ENCODE results near the gene SETBP1. TPM values are rescaled to one million over a fixed set of nuclear protein-coding genes. Genes with fewer than 3 reads are reported as not detected.

SETBP1 gene
- total and polyA plus RNA-seq, 9 of the 15 experiments (the other 6 are each of a cell fraction or from before 2014, with no cell fraction given), result under 0.01 to 0.13 (median 0.04) TPM

GRCh38 chr18:44823286-44823685 is 142.6 kb downstream of the SETBP1 start:
- no peaks in the 10 kb centered on the region for H3K9me3 ChIP-seq (replicated peaks; ENCODE audit: control insufficient read depth, insufficient read depth, low read depth, low read length)
- no peaks in the 10 kb centered on the region for H3K27me3 ChIP-seq (ENCODE audit: control insufficient read depth in 2 of 2, insufficient read depth in 2 of 2, low read length in 2 of 2)
- in situ Hi-C loops (cut with MboI) (no loop called here), intact Hi-C loops (cut with micrococcal nuclease) (no loop called here)
- CTCF ChIA-PET (ENCODE audit: low intra/inter-chr PET ratio), result no interaction called here
- H3K4me1 ChIP-seq (replicated peaks in 1 of 2; ENCODE audit: control insufficient read depth in 2 of 2, insufficient read depth in 2 of 2, low read length in 2 of 2), result no peaks in the 10 kb centered on the region
- H3K36me3 ChIP-seq (ENCODE audit: control insufficient read depth, insufficient read depth, low read length), result no peaks in the 10 kb centered on the region
- BruUV-seq (replicated peaks), result no TSS peak
- WGBS (ENCODE audit: insufficient coverage, low coverage, missing lambda C conversion rate), result 0% methylated on average over 3 of the region's 3 CpGs
- H3K79me2 ChIP-seq (ENCODE audit: control insufficient read depth, insufficient read depth, low read length), result no peaks in the 10 kb centered on the region
- ATAC-seq (no peak), DNase-seq (ENCODE audit: extremely low read depth in 1 of 4, low spot score in 3 of 4) (no peak), FAIRE-seq (no peak)
- no peak overlapping the region for H3K4me3 ChIP-seq
- H4K20me1 ChIP-seq (replicated peaks; ENCODE audit: control insufficient read depth, insufficient read depth, low read length), result no peaks in the 10 kb centered on the region
- no peaks in the 10 kb centered on the region for H3K9me1 ChIP-seq (ENCODE audit: control insufficient read depth, insufficient read depth, low read length)
- no peak overlapping the region for H3K27ac ChIP-seq (ENCODE audit: extremely low read depth, low read depth, low read length)
- no peak overlapping the region for H3K4me2 ChIP-seq (ENCODE audit: insufficient read depth, low read length)
- no peak overlapping the region for H3K9ac ChIP-seq (ENCODE audit: insufficient read depth in 1 of 2, low read depth in 2 of 2, low read length in 2 of 2)
- no peak overlapping the region for H2AFZ ChIP-seq (ENCODE audit: low read depth, low read length)
- TF ChIP-seq RFX7 (CRISPR knock-in tag; IDR thresholded peaks at IDR 0.05) (no peak), ZNF584 (CRISPR knock-in tag; IDR thresholded peaks at IDR 0.05; ENCODE audit: low read depth) (no peak), ZNF263 (CRISPR knock-in tag; IDR thresholded peaks at IDR 0.05; ENCODE audit: borderline replicate concordance) (no peak), CHCHD3 (CRISPR knock-in tag; IDR thresholded peaks at IDR 0.05) (no peak), STAG1 (CRISPR knock-in tag; IDR thresholded peaks at IDR 0.05; ENCODE audit: borderline replicate concordance) (no peak), ZNF75A (CRISPR knock-in tag; IDR thresholded peaks at IDR 0.05) (no peak), FOXP4 (CRISPR knock-in tag; IDR thresholded peaks at IDR 0.05; ENCODE audit: borderline replicate concordance) (no peak), ATF6 (CRISPR knock-in tag; IDR thresholded peaks at IDR 0.05) (no peak), STAT5B (CRISPR knock-in tag; IDR thresholded peaks at IDR 0.05) (no peak), ZNF134 (CRISPR knock-in tag; conservative IDR thresholded peaks at IDR 0.05) (no peak), EWSR1 (IDR thresholded peaks at IDR 0.05; ENCODE audit: borderline replicate concordance, low read depth, partially characterized antibody) (no peak)
- TF ChIP-seq, protein P1, sequence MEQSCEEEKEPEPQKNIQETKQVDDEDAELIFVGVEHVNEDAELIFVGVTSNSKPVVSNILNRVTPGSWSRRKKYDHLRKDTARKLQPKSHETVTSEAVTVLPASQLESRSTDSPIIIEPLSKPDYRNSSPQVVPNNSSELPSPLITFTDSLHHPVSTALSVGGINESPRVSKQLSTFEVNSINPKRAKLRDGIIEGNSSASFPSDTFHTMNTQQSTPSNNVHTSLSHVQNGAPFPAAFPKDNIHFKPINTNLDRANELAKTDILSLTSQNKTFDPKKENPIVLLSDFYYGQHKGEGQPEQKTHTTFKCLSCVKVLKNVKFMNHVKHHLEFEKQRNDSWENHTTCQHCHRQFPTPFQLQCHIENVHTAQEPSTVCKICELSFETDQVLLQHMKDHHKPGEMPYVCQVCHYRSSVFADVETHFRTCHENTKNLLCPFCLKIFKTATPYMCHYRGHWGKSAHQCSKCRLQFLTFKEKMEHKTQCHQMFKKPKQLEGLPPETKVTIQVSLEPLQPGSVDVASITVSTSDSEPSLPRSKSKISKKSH (CRISPR knock-in tag; IDR thresholded peaks at IDR 0.05), result no peak
- TF ChIP-seq, protein P2, sequence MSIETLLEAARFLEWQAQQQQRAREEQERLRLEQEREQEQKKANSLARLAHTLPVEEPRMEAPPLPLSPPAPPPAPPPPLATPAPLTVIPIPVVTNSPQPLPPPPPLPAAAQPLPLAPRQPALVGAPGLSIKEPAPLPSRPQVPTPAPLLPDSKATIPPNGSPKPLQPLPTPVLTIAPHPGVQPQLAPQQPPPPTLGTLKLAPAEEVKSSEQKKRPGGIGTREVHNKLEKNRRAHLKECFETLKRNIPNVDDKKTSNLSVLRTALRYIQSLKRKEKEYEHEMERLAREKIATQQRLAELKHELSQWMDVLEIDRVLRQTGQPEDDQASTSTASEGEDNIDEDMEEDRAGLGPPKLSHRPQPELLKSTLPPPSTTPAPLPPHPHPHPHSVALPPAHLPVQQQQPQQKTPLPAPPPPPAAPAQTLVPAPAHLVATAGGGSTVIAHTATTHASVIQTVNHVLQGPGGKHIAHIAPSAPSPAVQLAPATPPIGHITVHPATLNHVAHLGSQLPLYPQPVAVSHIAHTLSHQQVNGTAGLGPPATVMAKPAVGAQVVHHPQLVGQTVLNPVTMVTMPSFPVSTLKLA (conservative IDR thresholded peaks at IDR 0.05), result no peak
- POLR2A ChIA-PET, result interaction anchor here (0.7 kb wide), 1 partner anchor 13 kb away, joined by 3 read pairs; no protein-coding TSS in a partner anchor
